ENCODE data around the gene GRXCR1. TPM values are rescaled to one million over a fixed set of nuclear protein-coding genes. Genes with fewer than 3 reads are reported as not detected.
A peak's percentile ranks its signal among the peaks of the same experiment; 100 is the strongest.

Gene GRXCR1
- total RNA-seq, 1 experiment from 2014 or later, result not detected

DNA sequence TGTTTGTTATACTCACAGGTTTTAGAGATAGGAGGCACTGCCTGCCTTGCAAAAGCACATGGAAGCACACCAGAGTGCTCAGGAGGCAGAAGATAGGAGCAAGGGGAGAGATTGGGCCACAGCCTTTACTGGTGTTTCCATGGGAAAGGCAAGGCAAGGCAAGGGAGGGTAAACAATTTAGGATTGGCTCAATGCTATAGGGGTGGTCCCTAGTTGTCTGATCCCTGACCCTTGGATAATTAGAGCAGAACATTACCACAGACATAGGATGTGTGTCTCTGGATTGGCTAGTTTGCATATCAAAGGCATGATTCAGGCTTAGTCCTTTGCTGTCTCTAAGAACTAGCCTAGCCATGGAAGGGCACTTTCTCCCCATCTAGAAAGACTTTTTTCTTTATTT is 36.1 kb downstream of the GRXCR1 start:
- DNase-seq (ENCODE audit: low spot score), result no peak

DNA sequence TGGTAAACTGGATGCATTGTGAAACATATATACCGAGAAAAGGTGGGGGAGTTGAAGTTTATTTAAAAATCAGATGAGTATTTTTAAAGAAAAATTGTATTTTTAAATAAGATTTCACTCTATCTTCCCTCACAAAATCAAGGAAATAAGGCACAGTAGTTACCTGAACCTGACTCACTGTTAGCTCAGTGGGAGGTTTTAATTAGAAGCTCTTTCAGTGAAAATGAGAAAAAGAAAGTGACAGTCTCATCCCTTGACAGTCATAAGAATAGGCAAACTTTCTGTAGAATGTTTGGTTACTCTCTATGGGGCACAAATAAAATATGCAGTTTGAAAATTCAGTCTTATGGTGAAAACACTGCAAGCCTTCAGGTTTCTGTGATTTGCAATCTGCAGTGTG is 49.7 kb downstream of the GRXCR1 start:
- no peak for DNase-seq (ENCODE audit: low spot score)

DNA sequence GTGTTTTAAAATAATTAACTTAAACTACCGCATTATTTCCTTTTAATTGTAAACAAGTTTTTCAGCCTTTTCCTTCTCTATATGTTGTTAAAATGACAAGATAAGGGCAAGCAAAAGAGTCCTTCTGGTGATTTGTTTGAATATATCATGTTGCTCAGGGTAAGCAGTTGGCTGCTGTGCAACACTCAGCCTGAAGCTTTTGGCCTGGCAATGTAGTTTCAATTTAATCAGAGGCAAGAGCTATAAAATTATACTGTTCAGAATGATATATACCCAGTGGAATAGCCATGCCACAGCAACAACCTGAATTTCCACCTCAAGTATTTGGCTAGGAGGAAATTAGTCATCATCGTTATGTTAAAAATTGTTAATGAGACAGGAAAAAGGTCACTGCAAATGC is 53.4 kb downstream of the GRXCR1 start:
- no peak for DNase-seq (ENCODE audit: low spot score)

DNA sequence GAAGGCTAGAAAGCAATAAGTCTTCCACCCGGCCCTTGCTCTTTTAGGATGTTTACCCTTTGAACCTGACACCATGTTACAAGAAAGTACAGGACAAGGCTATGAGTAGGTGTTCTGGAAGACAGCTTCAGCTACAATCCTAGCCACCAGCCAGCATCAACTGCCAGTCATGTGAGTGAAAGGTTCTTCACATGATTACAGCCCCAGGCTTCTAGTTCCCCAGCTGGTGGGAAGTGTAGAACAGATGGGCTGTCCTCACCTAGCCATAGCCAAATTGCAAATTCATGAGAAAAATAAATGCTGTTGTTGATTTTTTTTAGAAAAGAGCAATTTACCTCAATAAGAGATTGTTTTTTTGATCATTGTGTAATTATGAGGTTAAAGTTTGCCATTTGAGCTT is 60.8 kb downstream of the GRXCR1 start:
- no peak for DNase-seq (ENCODE audit: low spot score)

DNA sequence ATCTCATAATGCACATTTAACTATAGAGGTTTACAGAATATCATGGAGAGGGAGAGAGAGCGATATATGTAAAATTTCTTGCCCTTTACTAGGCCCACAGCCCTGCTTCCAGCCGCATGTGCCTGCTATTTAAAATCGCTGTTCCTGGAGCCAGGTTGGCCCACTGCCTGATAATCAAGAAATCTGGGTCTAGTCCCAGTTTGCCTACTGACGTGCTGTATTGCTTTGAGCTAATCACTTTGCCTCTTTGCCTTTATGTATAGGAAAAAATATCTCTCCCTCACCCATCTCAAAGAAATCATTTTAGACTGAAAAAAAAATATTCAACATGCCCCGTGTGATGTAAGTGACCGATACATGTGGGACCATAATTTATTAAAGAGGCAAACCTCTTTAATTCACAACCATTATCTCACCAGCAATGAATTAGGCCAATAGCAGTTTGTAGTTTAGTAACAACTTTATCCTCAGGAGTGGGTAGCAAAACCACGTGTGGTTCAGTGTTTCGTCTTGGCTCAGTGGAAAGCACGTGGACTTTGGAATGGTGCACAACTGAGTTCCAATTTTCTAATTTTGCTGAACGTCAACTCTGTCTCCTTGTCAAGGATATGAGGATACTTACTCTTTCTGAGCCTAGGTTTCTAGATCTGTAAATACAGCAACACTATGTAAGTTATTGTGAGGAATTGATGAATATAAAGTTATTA is 62.6 kb downstream of the GRXCR1 start:
- no peak for DNase-seq (ENCODE audit: low spot score)

GRCh38 chr4:42955746-42956505 is 63.4 kb downstream of the GRXCR1 start:
- no peak for DNase-seq (ENCODE audit: low spot score)

GRCh38 chr4:42965326-42965725 is 72.8 kb downstream of the GRXCR1 start:
- no peak for DNase-seq (ENCODE audit: low spot score)

DNA sequence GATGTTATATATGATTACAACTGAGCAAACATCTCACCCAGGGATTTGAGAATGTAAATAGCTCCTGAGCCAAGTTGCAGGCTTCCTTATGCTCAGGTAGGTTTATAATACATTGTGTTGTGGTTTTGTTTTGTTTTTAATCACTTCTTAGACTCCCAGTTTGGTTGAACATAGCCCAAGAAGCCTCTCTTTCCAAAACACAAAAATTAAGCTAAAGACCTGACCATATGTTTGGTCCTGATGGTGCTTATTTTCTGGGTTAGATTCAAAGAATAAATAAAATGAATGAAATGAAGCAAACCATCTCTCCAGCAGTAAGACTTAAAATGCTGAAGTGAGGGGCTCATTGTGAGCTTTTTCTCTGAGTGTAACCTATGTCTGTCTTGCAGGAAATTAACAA is 93.5 kb downstream of the GRXCR1 start:
- no peak for DNase-seq (ENCODE audit: low spot score)

DNA sequence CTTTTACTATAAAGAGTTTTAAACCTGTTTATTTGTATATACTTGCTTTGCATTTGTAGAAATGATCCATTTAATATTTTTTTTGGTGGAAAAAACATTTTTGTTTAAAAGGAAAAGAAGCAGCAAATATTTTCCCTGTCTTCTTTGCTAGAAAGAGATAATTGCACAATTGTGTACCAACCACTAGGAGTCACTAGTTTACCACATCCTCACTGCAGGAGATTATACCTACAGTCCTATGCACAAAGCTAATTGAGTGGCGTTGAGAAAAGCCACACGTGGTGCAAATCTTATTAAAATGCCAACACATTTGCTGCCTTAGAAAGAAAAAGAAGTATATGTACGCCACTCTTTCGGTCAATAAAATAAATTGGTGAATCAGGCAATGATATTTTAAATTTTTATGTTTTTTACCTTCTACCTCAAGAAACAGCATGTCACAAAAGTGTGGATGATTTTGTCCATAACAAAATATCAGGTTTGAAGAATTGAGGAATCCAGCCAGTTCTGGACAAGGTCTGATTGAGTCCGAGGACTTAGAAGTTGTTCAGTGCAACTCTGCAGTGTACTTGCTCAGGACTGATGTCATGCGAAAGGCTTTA is 102.9 kb downstream of the GRXCR1 start:
- DNase-seq (ENCODE audit: low spot score), result peak; percentile 58

- no peak for DNase-seq (ENCODE audit: low spot score)
These were observed 116.3 kb downstream of the GRXCR1 start for GRCh38 chr4:43008793-43009192.

DNA sequence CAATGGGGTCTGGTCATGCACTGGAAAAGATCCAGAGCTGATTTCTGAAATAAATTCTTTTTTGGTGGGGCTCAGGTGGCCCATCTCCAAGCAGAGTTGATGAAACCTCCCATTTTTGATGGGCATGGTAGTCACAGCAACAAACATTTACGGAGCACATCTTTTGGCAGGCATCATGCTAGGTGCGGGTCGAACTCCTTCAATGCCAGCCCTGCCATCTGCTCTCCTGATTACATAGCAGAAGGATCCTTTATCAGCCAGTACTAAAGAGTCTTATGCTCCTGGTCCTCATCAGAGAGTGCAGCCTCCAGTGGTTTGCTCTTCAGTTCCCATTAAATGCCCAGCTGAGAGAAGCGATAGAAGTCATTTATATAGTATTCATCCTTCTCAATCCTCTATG is 121.7 kb downstream of the GRXCR1 start:
- DNase-seq (ENCODE audit: low spot score), result no peak

DNA sequence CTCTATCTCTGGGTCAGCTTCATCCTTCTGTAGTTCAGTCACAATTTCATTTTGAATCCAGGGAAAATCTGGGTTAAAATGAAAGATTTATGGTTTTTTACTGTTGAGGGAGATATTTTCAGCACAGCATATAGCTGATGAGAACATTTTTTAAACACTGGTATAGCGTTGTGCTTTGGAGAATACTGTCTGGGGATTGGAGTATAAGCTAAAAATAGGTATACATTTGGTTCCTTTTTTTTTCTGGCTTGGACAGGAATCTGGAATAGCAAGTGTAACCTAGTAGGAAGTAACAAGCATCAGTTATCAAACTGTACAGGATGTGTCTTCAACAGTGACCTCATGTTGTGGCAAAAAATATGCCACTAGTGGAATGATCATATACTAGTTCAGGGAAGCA is 149.1 kb downstream of the GRXCR1 start:
- no peak for DNase-seq (ENCODE audit: low spot score)

GRCh38 chr4:43047058-43047457 is 154.5 kb downstream of the GRXCR1 start:
- DNase-seq (ENCODE audit: low spot score), result no peak

- no peak for DNase-seq (ENCODE audit: low spot score)
These were observed 156.1 kb downstream of the GRXCR1 start for GRCh38 chr4:43048570-43048969.

GRCh38 chr4:43049326-43049725 is 156.8 kb downstream of the GRXCR1 start:
- DNase-seq (ENCODE audit: low spot score), result no peak

- no peak for DNase-seq (ENCODE audit: low spot score)
These were observed 173.9 kb downstream of the GRXCR1 start for GRCh38 chr4:43066415-43066814.

DNA sequence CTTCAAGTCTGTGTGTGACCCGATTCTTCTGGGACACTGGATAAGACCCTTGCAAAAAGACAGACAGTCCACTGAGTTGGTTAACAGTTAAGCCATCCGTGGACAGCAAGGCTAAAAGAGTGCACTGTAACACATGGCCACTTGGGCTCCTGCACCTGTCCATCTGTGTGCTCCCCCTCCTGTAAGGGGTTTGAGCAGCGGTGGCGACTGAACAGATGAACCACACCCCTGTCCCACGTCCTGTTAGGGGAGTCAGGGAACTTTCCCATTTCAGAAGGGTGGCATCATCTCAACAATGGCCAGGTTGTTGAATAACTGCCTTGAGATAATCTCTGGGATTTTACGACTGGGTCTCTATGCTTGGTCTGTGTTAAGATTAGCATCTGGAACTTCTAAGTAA is 178.6 kb downstream of the GRXCR1 start:
- no peak for DNase-seq (ENCODE audit: low spot score)

Other genes with a start within 250 kb of the GRXCR1 start
- gene ATP8A1, start 235.6 kb upstream of the GRXCR1 start, total RNA-seq (2014; rRNA removed; shearing (Covaris generic)), result 1.3 and 2.4 TPM in 2 replicates

Measured in H4 (cell line).